GM18519 (cell line): ENCODE measurements around the gene SLC38A5.
"Not testable (repeated sequence)": the region's sequence is repeated elsewhere in the genome, so short reads cannot be mapped to it uniquely, and the experiment has no call there.

Source experiments
- ATAC-seq: cut with Tn5 transposase; IDR thresholded peaks from one replicate; pipeline ENCODE4 v1.9.1; 2021; ENCODE audit warnings: mild to moderate bottlenecking, moderate library complexity; ENCODE audit not compliant: unreplicated experiment, low FRiP score

Gene SLC38A5

DNA sequence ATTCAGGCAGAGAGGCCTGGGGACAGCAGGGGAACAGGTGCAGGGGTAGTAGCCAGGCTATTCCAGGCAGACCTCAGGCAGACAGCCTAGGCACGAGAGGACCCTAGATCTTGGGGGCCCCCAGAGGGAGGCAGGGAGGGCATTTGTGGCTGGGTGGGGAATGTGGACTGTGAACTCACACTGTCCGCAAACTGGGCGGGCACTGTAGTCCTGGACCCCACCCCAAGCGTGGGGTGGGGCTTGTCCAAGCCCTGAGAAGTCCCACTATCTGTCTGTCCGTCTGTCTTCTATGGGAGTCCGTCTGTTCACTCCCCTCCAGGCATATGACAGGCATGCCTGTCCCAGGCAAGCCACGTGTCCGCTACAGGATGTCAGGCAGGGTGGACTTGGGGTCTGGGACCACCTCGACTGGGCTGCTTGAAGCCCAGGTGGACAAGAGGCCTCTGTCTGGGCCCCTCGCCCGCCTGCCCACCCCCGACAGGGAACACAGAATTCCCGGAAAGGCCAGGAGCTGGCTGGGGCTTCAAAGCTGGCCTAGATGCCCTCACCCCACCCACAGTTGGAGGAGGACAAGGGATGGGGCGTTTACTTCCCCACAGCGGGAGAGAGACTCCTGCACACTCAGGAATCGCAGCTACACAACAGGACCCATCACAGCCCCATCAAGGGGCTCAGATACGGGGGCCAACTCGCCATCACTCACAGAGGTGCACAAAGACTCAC is at the start of gene SLC38A5:
Gene SLC38A5, minus strand, starts transcription at position 151 of the 723 bp plus-strand sequence. CDS start 2,336 bp downstream, outside the sequence.
- ATAC-seq = no peak

- not testable (repeated sequence) for ATAC-seq
Measured at GRCh38 chrX:48519481-48519880, 49.4 kb upstream of the SLC38A5 start.

DNA sequence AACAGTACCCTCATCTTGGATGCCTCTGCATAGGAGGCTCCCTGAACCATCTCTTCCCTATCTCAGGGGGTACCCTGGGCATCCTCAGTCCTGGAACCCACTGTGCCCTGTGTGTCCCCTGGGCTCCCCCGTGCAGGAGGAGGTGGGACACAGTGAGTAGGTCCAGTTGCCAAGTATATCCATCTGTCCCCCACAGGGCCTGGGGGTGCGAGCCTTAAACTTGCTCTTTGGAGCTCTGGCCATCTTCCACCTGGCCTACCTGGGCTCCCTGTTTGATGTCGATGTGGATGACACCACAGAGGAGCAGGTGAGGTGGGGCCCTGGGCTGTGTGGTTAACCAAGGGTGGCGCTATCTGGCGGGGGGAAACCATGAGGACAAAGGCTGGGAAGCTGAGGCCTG is 46.9 kb upstream of the SLC38A5 start:
- ATAC-seq = no peak

DNA sequence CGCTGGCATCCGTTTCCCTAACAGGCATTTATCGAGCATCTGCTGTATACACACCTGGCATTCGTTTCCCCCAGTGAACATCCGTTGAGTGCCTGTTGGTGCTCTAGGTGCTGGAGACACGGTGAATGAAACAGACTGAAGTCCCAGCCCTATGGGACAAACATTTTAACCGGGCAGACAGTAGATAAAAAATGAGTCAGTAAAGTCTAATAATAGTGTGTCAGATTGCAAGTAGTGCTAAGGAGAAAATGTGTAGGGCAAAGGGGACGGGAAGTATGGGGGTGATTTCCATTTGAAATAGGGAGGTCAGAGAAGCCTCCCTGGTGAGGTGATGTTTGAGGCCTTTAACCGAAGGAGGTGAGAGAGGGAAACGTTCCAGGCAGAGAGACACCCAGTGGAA is 46.2 kb upstream of the SLC38A5 start:
- ATAC-seq = no peak

GRCh38 chrX:48515842-48516241 is 45.8 kb upstream of the SLC38A5 start:
- no peak for ATAC-seq

- ATAC-seq = no peak
Measured at GRCh38 chrX:48514868-48515460, 44.9 kb upstream of the SLC38A5 start.

DNA sequence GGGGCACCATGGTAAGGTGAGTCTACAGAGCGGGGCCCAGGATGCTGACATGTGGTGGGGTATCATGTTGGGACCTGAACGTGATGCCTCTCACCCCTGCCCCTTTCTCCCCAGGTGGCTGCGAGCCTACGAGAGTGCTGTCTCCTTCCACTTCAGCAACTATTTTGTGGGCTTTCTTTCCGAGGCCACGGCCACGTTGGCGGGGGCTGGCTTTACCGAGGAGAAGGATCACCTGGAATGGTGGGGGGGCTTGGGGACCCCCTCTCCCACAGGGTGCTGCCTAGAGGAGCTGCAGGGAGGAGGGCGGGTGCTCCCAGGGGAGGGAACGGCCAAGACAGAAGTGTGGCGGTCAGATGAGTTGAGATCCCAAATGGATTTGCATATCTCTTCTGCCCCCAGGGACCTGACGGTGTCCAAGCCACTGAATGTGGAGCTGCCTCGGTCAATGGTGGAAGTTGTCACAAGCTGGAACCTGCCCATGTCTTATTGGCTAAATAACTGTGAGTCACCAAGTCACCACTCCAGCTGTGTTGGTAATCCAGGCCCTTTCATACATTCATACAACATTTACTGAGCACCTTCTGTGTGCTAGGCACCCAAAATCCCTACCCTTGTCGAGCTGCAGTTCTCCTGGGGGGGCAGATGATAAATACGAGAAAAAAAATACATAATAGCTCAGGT is 44.2 kb upstream of the SLC38A5 start:
- ATAC-seq = no peak

GRCh38 chrX:48513670-48514069 is 43.6 kb upstream of the SLC38A5 start:
- ATAC-seq = no peak

DNA sequence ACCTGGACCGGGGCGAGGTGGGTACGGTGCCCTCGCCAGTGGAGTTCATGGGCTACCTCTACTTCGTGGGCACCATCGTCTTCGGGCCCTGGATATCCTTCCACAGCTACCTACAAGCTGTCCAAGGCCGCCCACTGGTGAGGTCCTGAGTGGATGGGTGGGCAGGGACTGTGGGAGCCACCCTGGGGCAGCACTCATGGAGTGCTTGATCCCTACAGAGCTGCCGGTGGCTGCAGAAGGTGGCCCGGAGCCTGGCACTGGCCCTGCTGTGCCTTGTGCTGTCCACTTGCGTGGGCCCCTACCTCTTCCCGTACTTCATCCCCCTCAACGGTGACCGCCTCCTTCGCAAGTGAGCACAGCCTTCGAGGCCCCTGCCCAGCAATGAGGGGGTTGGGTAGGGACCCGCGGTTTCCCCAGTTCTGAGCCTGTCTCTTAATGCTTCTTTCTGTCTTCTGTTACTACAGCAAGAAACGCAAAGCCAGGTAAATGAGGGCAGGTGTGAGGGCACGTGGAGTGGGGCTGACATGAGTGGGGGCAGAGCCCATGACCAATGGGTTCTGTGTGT is 42.4 kb upstream of the SLC38A5 start:
- ATAC-seq = no peak

GRCh38 chrX:48511560-48511959 is 41.5 kb upstream of the SLC38A5 start:
- ATAC-seq = no peak

DNA sequence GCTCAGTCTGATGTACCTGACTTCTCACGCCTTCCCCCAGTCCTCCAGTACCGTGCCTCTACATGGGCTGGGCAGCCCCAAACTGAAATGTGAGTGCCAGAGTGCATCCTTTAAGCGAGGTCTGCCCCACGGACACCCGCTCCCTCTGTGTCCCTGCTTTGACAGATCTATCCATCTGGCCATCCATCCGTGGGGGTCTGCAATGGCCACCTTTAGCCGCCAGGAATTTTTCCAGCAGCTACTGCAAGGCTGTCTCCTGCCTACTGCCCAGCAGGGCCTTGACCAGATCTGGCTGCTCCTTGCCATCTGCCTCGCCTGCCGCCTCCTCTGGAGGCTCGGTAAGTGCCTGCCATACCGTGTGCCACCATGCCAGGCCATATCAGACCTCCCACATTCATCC is 39.6 kb upstream of the SLC38A5 start:
- no peak for ATAC-seq

DNA sequence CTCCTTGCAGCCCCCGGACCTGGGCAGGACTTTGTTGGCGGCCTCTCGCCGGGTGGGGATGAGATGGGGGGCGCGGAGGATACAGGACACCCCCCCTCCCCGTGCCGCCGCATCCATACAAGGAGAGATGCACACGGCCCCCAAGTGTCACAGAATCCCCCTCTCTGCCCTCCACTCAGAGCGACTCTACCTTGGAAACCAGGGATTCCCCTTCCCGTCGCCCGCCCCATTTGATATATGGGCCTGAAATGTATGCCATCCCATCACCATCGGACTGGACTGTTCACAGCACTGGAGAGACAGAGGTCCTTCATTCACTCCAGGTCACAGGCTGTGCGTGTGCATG is 39.2 kb upstream of the SLC38A5 start:
- ATAC-seq = no peak

DNA sequence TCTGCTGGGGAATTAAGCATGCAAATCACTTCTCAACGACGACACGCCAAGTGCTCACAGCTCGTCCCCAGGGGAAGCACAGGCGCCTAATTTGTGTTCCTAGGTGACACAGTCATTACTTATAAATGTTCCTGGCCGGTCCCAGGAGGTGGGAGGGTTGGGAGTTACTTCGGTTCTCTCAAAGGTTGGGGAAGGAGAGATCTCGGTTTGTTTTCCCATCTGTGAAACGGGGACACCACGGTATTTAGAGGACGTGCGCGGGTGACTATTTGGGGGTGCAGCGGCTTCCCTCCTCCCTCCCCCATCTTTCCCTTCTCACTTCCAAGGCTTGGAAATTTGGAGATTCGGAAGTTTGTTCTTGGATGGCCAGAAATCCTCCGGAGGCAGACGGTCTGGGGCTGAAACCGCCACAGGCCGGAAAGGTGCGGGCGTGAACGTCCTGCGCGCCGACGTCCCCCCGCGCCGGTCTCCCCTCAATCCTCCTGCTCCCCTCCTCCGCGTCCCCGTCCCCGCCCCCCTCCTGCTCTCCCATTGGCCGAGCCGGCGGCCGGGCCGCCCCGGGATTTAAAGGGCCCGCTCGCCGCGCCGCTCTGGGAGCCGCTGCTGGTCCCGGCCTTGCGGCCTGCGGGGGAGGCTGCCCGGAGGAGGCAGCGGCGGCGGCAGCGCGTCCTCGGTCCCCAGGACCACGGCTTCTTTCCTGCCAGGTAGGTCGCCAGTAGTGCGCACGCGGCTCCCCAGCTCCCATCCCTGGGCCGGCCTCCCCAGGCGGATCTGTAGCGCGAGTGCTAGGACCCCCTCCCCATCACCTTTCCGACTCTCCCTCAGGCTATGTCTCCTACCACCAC is 38.6 kb upstream of the SLC38A5 start, which contains the start of gene PORCN:
Gene PORCN, plus strand, starts transcription at position 593 of the 845 bp plus-strand sequence. CDS start 829 bp downstream, outside the sequence.
- ATAC-seq = no peak

GRCh38 chrX:48507246-48507645 is 37.2 kb upstream of the SLC38A5 start:
- ATAC-seq = no peak

DNA sequence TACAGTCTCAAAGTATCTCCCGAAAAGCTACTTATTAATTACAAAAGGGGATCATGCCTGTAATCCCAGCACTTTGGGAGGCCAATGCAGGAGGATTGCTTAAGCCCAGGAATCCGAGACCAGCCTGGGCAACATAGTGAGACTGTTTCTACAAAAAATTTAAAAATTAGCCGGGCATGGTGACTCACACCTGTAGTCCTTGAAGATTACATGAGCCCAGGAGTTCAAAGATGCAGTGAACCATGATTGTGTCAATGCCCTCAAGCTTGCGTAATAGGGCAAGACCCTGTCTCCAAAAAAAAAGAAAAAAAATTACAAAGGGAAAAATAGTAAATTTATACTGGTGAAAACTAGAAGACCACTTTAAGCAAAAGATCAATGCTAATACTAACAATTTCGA is 35.4 kb upstream of the SLC38A5 start:
- no peak for ATAC-seq

DNA sequence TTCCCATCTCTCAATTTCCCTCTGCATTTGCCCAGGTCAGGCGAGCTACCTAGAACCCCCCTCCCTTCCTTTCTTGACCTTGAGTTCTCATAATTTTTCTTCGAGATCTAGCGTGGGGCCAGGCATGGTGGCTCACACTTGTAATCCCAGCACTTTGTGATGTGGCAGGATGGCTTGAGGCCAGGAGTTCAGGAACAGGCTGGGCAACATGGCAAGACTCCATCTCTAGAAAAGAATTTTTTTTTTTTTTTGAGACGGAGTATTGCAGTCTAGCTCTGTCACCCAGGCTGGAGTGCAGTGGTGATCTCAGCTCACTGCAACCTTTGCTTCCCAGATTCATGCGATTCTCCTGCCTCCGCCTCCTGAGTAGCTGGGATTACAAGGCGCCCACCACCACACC is 34.2 kb upstream of the SLC38A5 start:
- ATAC-seq = no peak

- ATAC-seq = no peak
Measured at GRCh38 chrX:48498374-48498809, 28.3 kb upstream of the SLC38A5 start.

DNA sequence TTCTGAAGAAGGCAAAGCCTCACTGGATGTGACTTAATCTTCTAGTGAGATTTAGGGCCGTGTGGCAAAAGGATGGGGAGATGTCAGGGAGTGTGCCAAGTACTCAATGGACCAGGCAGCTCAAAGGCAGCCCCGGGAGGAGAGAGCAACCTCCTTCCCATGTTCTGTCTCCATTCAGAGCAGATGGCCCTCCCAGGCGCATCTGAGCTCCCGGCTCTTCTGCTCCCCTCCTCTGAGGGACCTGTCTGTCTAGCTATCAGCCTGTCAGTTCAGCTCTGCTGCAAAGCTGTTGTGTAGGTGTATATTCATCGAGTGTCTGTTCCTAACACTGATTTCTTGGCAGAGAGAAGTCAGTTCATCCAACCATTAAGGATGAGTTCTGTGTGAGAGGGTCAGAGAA is 27.8 kb upstream of the SLC38A5 start:
- no peak for ATAC-seq

DNA sequence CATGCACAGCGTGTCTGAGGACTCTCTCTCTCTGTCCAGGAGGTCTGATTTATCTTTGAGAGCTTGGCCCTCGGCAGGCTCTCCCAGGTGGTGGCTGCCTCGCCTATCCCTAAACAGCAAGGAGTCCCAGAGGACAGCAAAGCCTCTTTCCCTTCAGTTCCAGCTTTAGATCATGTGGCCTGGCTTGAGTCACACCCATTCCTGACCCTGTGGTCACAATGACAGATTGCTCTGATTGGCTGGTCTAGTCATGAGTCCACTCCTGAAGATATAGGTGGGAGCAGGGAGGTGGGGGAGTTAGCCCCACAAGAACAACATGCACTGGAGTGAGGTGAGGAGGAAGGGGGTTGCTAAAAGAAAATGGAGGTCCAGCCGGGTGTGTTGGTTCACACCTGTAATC is 26.6 kb upstream of the SLC38A5 start:
- no peak for ATAC-seq

- ATAC-seq = no peak
Measured at GRCh38 chrX:48493890-48494364, 23.9 kb upstream of the SLC38A5 start.
